HG02759 (cell line): ENCODE measurements around the gene ACAP2.
A peak's percentile ranks its signal among the peaks of the same experiment; 100 is the strongest.
"Not testable (repeated sequence)": the region's sequence is repeated elsewhere in the genome, so short reads cannot be mapped to it uniquely, and the experiment has no call there.

Experiments
- ATAC-seq: cut with Tn5 transposase; IDR thresholded peaks from one replicate; pipeline ENCODE4 v1.9.1; 2021; ENCODE audit warnings: mild to moderate bottlenecking, moderate library complexity; ENCODE audit not compliant: unreplicated experiment

Gene ACAP2

DNA sequence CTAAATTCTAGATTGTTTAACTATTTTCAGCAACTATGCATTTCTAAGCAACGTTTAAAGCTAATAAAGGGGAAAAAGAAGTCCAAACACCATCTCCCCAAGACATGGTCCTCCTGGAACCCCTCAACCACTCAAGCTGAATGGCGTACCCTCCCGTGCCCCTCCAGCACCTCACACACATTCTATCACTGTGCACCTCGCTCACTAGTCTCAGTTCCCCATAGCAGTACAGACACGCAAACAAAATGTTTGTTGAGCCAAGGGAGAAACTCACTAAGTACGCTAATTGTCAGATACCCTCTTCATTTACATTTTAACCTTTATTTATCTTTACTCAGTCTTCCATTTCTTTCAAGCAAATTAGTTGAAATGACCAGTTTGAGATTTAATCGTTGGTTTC, 48.8 kb downstream of the ACAP2 start:
- peak; percentile 73 for ATAC-seq

DNA sequence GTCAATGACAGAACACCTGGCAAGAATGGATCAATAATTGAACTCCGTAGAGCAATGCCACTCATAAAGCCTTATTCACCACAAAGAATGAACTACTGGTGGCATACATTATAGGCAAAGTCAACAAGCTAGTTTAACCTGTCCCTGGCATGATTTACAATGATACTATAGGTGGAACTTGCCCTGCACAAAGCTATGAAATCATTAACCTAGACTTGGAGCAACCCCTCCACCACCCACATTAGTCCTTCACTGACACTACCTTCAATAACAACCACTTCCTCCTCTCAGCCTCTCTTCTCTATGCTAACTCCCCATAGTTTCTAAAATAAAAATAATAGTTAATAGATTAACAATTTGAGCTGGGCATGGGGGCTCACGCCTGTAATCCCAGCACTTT, 54.4 kb downstream of the ACAP2 start:
- ATAC-seq, result peak; percentile 55

DNA sequence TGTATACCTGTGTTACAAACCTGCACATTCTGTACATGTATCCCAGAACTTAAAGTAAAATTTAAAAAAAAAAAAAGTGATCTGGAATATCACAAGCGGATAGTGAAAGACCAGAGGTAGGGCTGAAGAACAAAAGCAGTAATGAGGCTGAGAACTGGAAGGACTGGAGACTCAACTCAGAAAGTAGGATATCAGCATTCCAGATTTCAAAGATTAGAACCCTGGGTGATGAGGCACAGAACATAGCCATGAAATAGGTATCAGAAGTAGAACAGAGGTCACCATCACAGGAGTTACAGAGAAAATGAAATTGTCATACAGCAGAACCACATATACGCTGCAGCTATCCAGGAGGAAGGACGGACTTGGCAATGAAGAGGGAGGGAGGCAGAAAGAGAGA, 56.1 kb downstream of the ACAP2 start:
- no peak for ATAC-seq

DNA sequence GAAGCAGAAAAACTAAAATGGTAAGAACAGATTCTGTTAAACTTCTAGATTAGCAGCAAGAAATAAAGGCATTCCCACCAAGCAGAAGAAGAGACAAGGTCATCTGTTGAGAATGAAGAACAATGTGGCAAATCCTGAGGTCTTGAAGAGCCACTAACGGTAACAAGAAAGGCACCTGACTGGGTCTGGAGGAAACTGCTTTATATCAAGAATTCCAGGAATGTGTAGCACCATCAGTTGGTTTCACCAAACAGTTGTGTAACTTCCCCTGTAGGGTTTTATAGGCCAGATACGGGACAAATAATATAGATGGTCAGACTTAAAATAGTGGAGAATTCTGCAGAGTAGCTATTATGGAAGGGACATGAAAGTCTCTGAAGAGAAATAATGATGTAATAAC, 57.3 kb downstream of the ACAP2 start:
- ATAC-seq, result no peak

DNA sequence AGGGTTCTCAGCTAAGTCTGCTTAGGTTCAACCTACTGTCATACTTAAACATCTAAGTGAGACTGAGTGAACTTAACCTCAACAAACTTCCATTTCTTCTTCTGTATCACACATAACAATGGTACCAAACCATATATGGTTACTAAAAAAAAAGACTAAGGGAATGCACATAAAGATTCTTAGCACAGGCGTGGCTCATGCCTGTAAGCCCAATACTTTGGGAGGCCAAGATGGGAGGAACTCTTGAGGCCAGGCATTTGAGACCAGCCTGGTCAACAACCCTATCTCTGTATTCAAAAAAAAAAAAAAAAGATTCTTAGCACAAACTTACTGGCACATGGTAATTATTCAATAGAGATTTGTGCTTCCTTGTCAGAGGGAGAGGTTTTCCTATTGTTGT, 57.9 kb downstream of the ACAP2 start:
- ATAC-seq, result no peak

DNA sequence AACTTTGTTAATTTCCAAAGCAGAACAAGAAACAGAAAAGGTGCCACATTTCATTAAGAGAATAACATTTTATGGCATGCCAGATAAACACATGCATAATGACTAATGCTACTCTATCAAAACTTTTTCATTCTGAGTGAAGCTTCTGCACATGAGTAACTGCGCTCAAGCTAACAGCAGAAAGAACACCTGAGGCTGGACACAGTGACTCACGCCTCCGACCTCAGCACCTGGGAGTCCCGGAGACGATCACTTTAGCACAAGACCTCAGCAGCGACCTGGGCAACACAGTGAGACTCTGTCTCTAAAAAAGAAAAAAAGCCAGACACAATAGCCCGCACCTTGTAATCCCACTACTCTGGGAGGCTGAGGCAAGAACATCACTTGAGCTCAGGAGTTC, 70.6 kb downstream of the ACAP2 start:
- ATAC-seq, result no peak

DNA sequence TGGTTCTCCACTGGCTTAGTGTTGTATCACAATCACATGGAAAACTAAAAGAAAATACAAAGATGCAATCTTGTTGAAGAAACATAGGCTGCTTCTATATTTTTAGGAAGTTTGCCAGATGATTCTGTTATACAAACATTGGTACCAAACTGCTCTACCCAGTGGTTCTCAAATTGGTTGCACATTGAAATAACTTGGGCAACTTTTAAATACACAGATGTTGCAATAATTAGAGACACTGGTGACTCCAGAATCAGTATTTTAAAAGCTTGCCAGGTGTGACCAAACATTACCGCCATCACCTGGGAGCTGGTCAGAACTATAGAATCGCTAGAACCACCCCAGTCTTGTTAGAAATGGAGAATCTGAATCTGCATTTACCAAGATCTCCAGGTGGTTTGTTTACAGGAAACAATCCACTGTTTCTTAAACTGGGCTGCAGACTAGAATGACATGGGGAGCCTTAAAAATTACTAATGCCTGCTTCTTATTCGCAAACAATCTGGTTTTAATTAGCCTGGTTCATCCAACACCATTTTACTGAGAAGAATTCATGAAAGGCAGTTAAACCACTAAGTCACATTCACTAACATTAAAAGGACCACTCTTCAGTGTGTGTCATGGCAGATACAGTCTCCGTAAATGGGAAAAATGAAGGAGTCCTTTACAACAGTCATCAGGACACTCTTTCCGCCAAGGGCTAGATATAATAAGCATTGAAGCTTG, 76.5 kb downstream of the ACAP2 start:
- ATAC-seq, result no peak

DNA sequence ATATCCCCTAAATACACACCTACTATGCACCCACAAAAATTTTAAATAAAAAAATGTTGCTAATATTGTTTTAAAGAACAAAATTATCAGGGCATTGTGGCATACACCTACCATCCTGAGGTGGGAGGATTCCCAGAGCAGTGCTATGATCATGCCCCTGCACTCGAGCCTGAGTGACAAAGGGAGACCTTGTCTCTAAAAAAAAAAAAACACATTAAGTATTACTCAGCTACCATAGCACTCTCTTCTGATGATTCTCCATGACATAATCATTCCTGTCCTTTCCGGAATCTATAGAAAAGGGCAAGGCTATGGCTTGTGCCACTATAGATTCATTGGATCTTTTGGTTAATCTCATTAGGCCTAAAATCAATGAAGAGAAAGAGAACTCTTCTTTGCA, 77.4 kb downstream of the ACAP2 start:
- ATAC-seq, result no peak

DNA sequence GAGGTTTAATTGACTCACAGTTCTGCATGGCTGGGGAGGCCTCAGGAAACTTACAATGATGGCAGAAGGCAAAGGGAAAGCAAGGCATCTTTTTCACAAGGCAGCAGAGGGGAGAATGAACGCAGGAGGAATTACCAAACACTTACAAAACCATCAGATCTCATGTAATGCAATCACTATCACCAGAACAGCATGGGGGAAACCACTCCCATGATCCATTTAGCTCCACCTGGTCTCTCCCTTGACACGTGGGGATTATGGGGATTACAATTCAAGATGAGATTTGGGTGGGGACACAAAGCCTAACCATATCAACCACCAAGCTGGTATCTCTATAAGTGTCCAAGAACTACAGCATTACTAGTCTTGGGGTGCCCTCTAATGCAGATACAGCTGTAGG, 85.0 kb downstream of the ACAP2 start:
- not testable (repeated sequence) for ATAC-seq

DNA sequence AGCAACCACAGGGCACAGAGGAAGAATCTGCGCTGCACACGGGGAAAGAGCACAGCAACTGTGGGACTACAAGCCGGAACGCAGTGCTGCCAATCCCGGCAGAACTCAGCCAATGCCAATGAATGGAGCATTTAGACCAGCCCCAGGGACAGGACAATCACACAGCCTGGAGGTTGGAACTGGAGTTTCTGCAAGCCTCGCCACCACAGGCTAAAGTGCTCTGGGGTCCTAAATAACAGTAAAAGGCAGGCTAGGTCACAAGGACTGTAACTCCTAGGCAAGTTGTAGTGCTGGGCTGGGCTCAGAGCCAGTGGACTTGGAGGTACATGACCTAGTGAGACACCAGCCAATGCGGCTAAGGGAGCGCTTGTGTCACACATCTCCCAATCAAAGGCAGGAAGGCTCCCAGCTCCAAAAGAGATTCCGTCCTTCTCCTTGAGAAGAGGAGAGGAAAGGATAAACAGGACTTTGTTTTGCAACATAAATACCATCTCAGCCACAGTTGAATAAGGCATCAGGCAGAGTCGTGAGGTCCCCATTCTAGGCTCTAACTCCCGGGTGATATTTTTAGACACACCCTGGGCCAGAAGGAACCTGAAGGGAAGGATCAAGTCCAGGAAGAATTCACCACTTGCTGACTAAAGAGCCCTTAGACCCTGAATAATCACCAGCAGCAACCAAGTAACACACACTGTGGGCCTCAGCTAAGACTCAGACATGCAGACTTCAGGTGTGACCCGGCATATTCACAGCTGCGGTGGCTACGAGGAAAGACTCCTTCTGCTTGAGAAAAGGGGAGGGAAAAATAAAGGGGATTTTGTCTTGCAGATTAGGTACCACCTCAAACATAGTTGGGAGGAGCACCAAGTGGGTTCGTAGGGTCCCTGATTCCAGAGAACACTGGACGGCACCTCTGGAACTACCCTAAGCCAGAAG, 86.4 kb downstream of the ACAP2 start:
- no peak for ATAC-seq

DNA sequence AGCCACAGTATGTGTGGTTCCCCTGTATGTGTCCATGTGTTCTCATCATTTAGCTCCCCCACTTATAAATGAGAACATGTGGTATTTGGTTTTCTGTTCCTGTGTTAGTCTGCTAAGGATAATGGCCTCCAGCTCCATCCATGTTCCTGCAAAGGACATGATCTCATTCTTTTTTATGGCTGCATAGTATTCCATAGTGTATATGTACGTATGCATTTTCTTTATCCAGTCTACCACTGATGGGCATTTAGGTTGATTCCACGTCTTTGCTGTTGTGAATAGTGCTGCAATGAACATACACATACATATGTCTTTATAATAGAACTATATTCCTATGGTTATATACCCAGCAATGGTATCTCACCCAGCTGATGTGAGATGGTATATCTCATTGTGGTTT, 88.8 kb downstream of the ACAP2 start:
- ATAC-seq, result not testable (repeated sequence)

DNA sequence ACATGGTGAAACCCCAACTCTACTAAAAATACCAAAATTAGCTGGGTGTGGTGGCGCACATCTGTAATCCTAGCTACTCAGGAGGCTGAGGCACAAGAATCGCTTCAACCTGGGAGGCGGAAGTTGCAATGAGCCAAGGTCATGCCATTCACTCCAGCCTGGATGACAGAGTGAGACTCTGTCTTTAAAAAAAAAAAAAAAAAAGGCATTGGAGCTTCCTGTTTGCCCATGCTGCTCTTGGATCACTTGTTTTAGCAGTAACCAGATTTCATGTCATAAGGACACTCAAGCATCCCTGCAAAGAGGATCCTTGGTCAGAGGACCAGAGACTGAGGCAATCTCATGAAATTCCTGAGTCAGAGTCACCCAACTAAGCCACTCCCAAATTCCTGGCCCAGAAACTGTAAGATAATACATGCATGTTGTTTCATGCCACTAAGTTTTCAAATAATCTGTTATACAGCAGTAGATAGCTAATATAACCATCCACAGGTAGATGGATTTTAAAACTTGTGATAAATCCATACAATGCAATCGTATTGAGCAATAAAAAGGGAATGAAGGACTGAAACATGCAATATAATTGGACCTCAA, 89.8 kb downstream of the ACAP2 start:
- ATAC-seq, result no peak

DNA sequence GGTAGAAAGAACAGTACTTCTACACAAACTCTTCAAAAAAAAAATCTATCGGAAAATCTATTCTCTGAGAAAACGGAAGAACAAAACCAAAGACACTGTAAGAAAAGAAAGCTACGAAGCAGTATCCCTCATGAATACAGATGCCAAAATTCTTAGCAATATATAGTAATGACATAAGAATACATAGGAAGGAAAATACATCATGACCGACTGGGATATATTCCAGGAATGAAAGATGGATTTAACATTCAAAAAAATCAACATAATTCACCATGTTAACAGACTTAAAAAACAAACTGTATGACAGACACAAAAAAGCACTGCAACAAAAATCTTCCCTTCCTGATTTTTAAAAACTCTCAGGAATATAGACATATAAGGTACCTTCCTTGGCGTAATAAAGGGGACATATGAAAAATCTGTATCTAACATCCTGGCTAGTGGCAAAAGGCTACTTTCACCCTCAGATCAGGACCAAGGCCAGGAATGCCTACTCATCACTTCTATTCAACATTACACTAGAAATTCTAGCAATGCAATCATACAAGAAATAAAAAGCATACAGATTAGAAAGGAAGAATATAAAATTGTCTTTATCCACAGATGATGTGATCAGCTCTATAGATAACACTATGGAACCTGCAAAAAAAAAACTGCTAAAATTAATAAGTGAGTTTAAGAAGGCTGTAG, 94.2 kb downstream of the ACAP2 start:
- ATAC-seq, result no peak

DNA sequence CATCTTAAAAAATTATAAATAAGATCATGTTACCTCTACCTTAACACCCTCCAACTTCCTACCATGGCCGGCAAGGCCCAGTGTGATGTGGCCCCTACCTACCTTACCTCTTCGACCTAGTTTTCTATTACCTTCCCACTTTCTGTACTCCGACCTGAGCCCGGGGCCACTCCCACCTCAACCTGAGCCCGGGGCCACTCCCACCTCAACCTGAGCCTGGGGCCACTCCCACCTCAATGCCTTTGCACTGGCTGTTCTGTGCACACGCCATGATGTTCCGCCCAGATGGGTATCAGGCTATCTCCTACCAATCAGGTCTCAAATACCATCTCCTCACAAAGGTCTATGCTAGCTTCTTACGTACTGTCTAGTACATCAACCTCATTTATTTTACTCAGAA, 105.1 kb downstream of the ACAP2 start:
- ATAC-seq, result no peak

DNA sequence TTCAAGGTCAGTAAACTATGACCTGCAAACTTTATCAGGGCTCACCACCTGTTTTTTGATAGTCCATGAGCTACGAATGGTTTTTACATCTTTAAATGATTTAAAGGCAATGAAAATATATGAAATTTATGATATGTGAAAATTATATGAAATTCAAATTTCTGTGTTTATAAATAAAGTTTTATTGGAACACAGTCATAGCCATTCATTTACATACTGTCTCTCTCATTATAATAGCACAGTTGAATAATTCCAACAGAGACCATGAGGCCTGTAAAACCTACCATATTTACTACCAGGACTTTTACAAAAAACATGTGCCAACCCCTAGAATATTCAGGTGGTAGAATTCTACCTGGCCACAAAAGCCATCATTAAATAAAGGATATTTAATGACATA, 107.9 kb downstream of the ACAP2 start:
- ATAC-seq, result no peak

DNA sequence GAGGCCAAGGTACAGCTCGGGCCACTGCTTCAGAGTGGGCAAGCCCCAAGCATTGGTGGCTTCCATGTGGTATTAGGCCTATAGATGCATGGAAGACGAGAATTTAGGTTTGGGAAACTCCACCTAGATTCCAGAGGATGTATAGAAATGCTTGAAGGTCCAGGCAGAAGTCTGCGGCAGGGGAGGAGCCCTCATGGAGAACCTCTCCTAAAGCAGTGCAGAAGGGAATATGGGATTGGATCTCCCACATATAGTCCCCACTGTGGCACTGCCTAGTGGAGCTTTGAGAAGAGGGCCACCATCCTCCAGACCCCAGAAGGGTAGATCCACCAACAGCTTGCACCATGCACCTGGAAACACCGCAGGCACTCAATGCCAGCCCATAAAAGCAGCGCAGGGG, 123.8 kb downstream of the ACAP2 start:
- no peak for ATAC-seq

DNA sequence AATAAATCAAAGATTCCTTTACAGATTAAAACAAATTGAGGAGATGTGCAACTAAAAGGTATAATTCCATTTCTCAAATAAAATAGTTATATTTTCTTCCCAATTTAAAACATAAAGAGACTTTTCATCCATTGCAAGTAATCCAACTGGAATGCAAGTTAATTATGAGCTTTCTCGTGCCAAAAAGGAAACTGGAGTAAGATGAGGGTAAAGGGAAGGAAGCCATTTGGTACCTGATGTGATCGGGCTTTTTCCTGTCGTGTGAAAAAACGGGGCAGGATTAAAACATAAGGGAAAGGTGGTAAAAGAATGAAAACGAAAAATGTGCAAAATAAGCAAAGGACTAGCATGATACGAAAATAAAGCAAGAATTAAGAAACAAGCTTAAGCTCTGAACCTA, 130.1 kb downstream of the ACAP2 start:
- no peak for ATAC-seq

DNA sequence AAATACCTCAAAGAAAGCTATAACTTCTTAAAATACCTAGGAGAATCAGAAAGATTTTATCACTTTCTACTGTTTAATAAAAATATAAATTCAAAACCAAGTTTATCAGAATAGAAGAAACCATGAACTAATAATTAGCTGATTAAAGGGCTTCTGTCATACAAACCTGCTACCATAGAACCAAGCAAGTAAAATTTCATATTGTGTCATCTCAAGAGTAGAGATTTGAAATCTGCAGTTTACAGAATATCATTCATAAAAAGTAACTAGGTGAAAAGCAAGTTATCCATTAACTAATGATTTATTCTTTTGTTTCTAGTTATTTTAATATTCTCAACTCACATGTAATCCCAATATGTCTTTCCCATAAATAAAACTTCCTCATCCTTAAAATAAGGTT, 135.1 kb downstream of the ACAP2 start:
- no peak for ATAC-seq

DNA sequence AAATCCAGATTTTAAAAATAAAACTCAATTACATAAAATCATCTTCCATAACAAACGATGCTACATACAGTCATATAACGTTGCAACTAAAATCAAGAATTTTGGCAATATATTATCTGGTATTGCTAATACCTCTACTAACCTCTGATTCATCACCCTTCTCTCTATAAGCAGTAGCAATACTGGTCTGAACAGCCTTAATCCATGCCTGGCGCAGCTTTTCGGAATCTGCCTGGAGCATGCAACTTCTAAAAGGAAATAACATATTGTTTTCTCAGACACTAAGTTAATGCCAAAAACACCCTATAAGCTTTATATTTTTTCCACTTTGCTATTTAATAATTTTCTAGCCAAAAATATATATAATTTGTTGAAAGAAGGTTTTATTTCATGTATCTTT, 136.5 kb downstream of the ACAP2 start:
- ATAC-seq, result no peak

DNA sequence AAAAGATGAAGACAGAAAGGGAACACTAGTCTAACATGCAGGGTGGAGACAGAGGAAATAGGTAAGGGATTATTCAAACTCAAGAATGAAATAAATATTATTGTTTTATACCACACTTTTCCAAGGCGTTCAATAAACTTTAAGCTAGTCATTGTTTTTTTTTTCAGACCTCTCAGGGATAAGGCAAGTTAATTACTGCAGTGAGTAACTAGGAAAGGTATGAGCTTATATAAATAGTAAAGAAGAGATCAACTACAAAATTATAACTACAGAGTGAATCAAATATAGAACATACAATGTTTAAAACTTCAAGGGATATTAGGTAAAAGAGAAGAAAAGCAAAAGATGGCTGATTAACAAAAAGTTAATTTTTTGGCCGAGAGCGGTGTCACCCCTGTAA, 140.4 kb downstream of the ACAP2 start:
- no peak for ATAC-seq

DNA sequence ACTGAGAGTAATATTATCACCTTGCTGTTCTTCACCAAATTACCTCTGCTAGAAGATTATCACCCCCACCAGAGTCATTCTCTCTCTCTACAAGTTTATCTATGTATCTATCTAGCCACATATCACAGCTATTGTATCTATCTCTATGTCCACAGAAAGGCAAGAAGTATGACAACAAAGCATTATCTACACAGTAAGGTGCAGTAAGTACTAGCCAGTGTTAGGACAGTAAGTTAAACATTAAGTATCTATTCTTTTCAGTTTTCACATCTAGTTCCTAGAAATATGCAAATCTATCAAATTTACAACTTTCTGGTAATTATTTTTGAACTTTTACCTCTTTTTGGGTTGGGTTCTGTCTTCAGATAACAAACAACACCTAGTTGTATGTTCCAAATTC, 145.4 kb downstream of the ACAP2 start:
- ATAC-seq, result no peak
